K562 (cell line): ENCODE results near the gene CAPN12. TPM values are rescaled to one million over a fixed set of nuclear protein-coding genes. Genes with fewer than 3 reads are reported as not detected.

Experiments
- ATAC-seq: fragments of 200-7000 bp; cut with Tn5 transposase; 3 replicates; pipeline ENCODE4 v1.9.1; 2020; ENCODE audit warnings: moderate library complexity
- BruUV-seq: library from RNA; stranded (reverse); fragments of 400-500 nt; replicated peaks from 2 replicates; lab custom pipeline; 2021; lab: Mats Ljungman, UMichigan
- CTCF ChIA-PET: fragments of 300-600 bp; formaldehyde crosslinking; extraction: SDS; loops from one replicate; lab custom pipeline; 2021; ENCODE audit warnings: low intra/inter-chr PET ratio; lab: Yijun Ruan, JAX
- POLR2A ChIA-PET: fragments of 300-600, 350-650 bp; sonication (Branson Sonifier 250); formaldehyde crosslinking; extraction: SDS; loops from one replicate; lab custom pipeline; 2021; ENCODE audit warnings: antibody characterized with exemption, inconsistent platforms; lab: Yijun Ruan, JAX
- DNase-seq, 4 experiments: peaks; one replicate each; pipeline versions ENCODE4 v3.0.0 to v3.0.0-alpha.2; 2011 to 2018; ENCODE audit warnings: low spot score in 3 of 4, mixed read lengths in 3 of 4; ENCODE audit errors: extremely low read depth in 1 of 4
- FAIRE-seq: peaks from 2 replicates; lab custom pipeline; 2011; peaks lifted over from hg19 to GRCh38; lab: Jason Lieb, UNC
- H2AFZ ChIP-seq: 2 replicates; pipeline ENCODE4 v1.6.0; 2011; ENCODE audit warnings: low read depth, low read length, control low read depth, inconsistent platforms
- H3K27ac ChIP-seq: fragments of 200-600 bp; 3 replicates; pipeline ENCODE4 v1.8.0; 2011; ENCODE audit warnings: low read depth, mild to moderate bottlenecking, control low read depth, inconsistent platforms, low read length, moderate library complexity, mixed read lengths; ENCODE audit errors: extremely low read depth
- H3K27me3 ChIP-seq, 2 experiments: fragments of 300-600 bp in 1 of 2; 2 replicates in 1 of 2; 3 replicates in 1 of 2; pipeline versions ENCODE4 v1.6.0 to v1.8.0; 2011; ENCODE audit warnings: inconsistent platforms in 2 of 2, low read length in 2 of 2, mild to moderate bottlenecking in 1 of 2, mixed read lengths in 1 of 2, moderate library complexity in 1 of 2; ENCODE audit not compliant: control insufficient read depth in 2 of 2, insufficient read depth in 2 of 2
- H3K36me3 ChIP-seq: fragments of 300-600 bp; 3 replicates; pipeline ENCODE4 v1.8.0; 2011; ENCODE audit warnings: mild to moderate bottlenecking, low read length, inconsistent platforms; ENCODE audit not compliant: control insufficient read depth, insufficient read depth
- H3K4me1 ChIP-seq, 2 experiments: fragments of 200-600 bp in 1 of 2; replicated peaks in 1 of 2; 2 replicates in 1 of 2; 3 replicates in 1 of 2; pipeline versions ENCODE4 v1.5.1 to v1.8.0; 2011; ENCODE audit warnings: inconsistent platforms in 2 of 2, low read length in 2 of 2, mild to moderate bottlenecking in 1 of 2, mixed read lengths in 1 of 2, moderate library complexity in 1 of 2; ENCODE audit not compliant: control insufficient read depth in 2 of 2, insufficient read depth in 2 of 2
- H3K4me2 ChIP-seq: 2 replicates; pipeline ENCODE4 v1.6.1; 2011; ENCODE audit warnings: low read length, control low read depth, inconsistent platforms, mixed read lengths; ENCODE audit not compliant: insufficient read depth
- H3K4me3 ChIP-seq: fragments of 200-600 bp; sonication (generic), shearing (Covaris generic); 2 replicates; pipeline ENCODE4 v1.5.1; 2016; ENCODE audit warnings: control low read depth, inconsistent platforms
- H3K79me2 ChIP-seq: fragments of 200-600 bp; 3 replicates; pipeline ENCODE4 v1.8.0; 2011; ENCODE audit warnings: low read length, inconsistent platforms; ENCODE audit not compliant: control insufficient read depth, insufficient read depth
- H3K9ac ChIP-seq, 2 experiments: 2 replicates each; pipeline versions ENCODE4 v1.6.0 to v1.6.1; 2011; ENCODE audit warnings: low read depth in 2 of 2, low read length in 2 of 2, control low read depth in 1 of 2, inconsistent platforms in 1 of 2, mild to moderate bottlenecking in 1 of 2, mixed read lengths in 1 of 2; ENCODE audit not compliant: insufficient read depth in 1 of 2
- H3K9me1 ChIP-seq: one replicate; pipeline ENCODE4 v1.6.0; 2011; ENCODE audit warnings: inconsistent platforms, mild to moderate bottlenecking, low read length, moderate library complexity; ENCODE audit not compliant: control insufficient read depth, insufficient read depth
- H3K9me3 ChIP-seq: replicated peaks from 2 replicates; pipeline ENCODE4 v1.5.1; 2011; ENCODE audit warnings: low read depth, low read length, inconsistent platforms; ENCODE audit not compliant: control insufficient read depth, insufficient read depth
- H4K20me1 ChIP-seq: replicated peaks from 2 replicates; pipeline ENCODE4 v1.6.1; 2011; ENCODE audit warnings: low read length, inconsistent platforms, mixed read lengths; ENCODE audit not compliant: control insufficient read depth, insufficient read depth
- BDP1 ChIP-seq: IDR thresholded peaks from 3 replicates; pipeline ENCODE4 v1.6.1; 2011; ENCODE audit not compliant: insufficient read length, insufficient read depth
- DNMT1 ChIP-seq: fragments of 450-650 bp; IDR thresholded peaks from 2 replicates; pipeline ENCODE4 v1.6.1; 2016; ENCODE audit warnings: antibody characterized with exemption, mild to moderate bottlenecking
- ELF4 ChIP-seq: fragments of 450-650 bp; formaldehyde crosslinking; IDR thresholded peaks from 2 replicates; pipeline ENCODE4 v1.4.0; 2022; ENCODE audit warnings: missing genetic modification characterization
- JUN ChIP-seq, 2 experiments: sonication (generic) in 1 of 2; formaldehyde crosslinking in 1 of 2; IDR thresholded peaks; 2 replicates each; pipeline versions ENCODE4 v1.6.1 to v1.8.0; 2012 to 2022; ENCODE audit warnings: borderline replicate concordance in 2 of 2, mild to moderate bottlenecking in 2 of 2, improper control_type of control experiment in 1 of 2, low read depth in 1 of 2, low read length in 1 of 2, missing genetic modification reagents in 1 of 2
- NFIX ChIP-seq: fragments of 250-450 bp; sonication (Bioruptor Pico); IDR thresholded peaks from 2 replicates; pipeline ENCODE4 v1.4.0; 2020; ENCODE audit warnings: low read depth, mild to moderate bottlenecking, moderate library complexity
- RUNX1 ChIP-seq: sonication (generic); IDR thresholded peaks from 2 replicates; pipeline ENCODE4 v1.6.1; 2016; ENCODE audit warnings: antibody characterized with exemption, low read depth
- ZNF282 ChIP-seq: sonication (generic); formaldehyde crosslinking; IDR thresholded peaks from 2 replicates; pipeline ENCODE4 v1.8.1; 2023; ENCODE audit warnings: missing genetic modification reagents
- ZNF408 ChIP-seq: fragments of 250-450 bp; sonication (Bioruptor Pico); IDR thresholded peaks from 2 replicates; pipeline ENCODE4 v1.4.0; 2020; ENCODE audit warnings: low read depth, mild to moderate bottlenecking, moderate library complexity
- WGBS: fragments of 100-300 bp; shearing (Covaris generic); methylation state at CpG from one replicate; pipeline ENCODE4 v1.1.6; 2016; ENCODE audit warnings: low coverage, mixed read lengths; ENCODE audit not compliant: insufficient coverage; ENCODE audit errors: missing lambda C conversion rate; 5-methylcytosine and 5-hydroxymethylcytosine counted together
- in situ Hi-C: fragments of 300-500 bp; cut with MboI; formaldehyde crosslinking; loops from 4 replicates; pipeline ENCODE4 v1.15.0; 2018; ENCODE audit warnings: inconsistent platforms, mixed read lengths
- intact Hi-C: fragments of 100-400 bp; cut with micrococcal nuclease; formaldehyde crosslinking; loops from 2 replicates; pipeline ENCODE4 v1.14.2; 2022
- polyA plus RNA-seq, 8 experiments: library from polyadenylated mRNA; depleted of rRNA in 4 of 8; stranded (reverse) in 5 of 8; unstranded in 3 of 8; fragments of >200 nt; fragmentation: Nextera tagmentation in 2 of 8; fragmentation: Illumina TruSeq in 1 of 8; extraction: Ambion mirVana in 2 of 8; extraction: Trizol in 1 of 8; gene quantifications; 2 replicates each; pipeline versions ENCODE4 v1.2.1 to v1.2.3, GENCODE V29; 2011 to 2014; ENCODE audit warnings: inconsistent platforms in 1 of 8, missing spikeins in 1 of 8
- total RNA-seq, 7 experiments: library from RNA; depleted of rRNA in 6 of 7; stranded (reverse); fragments of >200 nt in 6 of 7; fragmentation: Illumina TruSeq in 2 of 7; extraction: Trizol in 2 of 7; gene quantifications; 2 replicates each; pipeline versions ENCODE4 v1.2.1 to v1.2.3, GENCODE V29; 2011 to 2021; ENCODE audit warnings: low replicate concordance in 1 of 7
- TF ChIP-seq, protein P1 (sequence below): fragments of 450-650 bp; IDR thresholded peaks from 2 replicates; pipeline ENCODE4 v1.6.1; 2017; ENCODE audit warnings: antibody characterized with exemption

CAPN12 gene
- total and polyA plus RNA-seq, 9 of the 15 experiments (the other 6 are each of a cell fraction or from before 2014, with no cell fraction given), result 0.83 to 7.0 (median 1.6) TPM

- Histone ChIP-seq H3K79me2 (no peaks in the 10 kb centered on the region), H3K9me3 (no peaks in the 10 kb centered on the region), H3K9me1 (no peaks in the 10 kb centered on the region), H3K4me2 (no peak overlapping the region), H3K9ac (no peak overlapping the region), H3K4me1 (peaks cover 0 to 19% of the 10 kb centered on the region in 2 experiments; a peak in 2 of 5 replicates), H3K27me3 (no peaks in the 10 kb centered on the region), H3K36me3 (no peaks in the 10 kb centered on the region), H3K27ac (no peak overlapping the region), H4K20me1 (no peaks in the 10 kb centered on the region), H3K4me3 (no peak overlapping the region), H2AFZ (no peak overlapping the region)
- DNase-seq (no peak), ATAC-seq (no peak; the same call in 2 of the 3 replicates), FAIRE-seq (no peak)
- WGBS, result 23% methylated on average over 12 of the region's 13 CpGs
- intact Hi-C loops, result no loop called here
- POLR2A ChIA-PET, result interaction anchor here (0.9 to 2.5 kb wide), 3 partner anchors 20 to 74 kb away, joined by 4 to 9 read pairs (median 5); no protein-coding TSS in a partner anchor
- CTCF ChIA-PET, result no interaction called here
- no TSS peak for BruUV-seq
- in situ Hi-C loops, result no loop called here
- TF ChIP-seq JUN (IDR thresholded peaks at IDR 0.05; ENCODE audit: borderline replicate concordance, low read depth, low read length), result no peak
- no peak for TF ChIP-seq JUN (CRISPR knock-in tag; IDR thresholded peaks at IDR 0.05; ENCODE audit: borderline replicate concordance)
- no peak for TF ChIP-seq ZNF408 (CRISPR knock-in tag)
- TF ChIP-seq, protein P1, sequence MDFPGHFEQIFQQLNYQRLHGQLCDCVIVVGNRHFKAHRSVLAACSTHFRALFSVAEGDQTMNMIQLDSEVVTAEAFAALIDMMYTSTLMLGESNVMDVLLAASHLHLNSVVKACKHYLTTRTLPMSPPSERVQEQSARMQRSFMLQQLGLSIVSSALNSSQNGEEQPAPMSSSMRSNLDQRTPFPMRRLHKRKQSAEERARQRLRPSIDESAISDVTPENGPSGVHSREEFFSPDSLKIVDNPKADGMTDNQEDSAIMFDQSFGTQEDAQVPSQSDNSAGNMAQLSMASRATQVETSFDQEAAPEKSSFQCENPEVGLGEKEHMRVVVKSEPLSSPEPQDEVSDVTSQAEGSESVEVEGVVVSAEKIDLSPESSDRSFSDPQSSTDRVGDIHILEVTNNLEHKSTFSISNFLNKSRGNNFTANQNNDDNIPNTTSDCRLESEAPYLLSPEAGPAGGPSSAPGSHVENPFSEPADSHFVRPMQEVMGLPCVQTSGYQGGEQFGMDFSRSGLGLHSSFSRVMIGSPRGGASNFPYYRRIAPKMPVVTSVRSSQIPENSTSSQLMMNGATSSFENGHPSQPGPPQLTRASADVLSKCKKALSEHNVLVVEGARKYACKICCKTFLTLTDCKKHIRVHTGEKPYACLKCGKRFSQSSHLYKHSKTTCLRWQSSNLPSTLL, result no peak
- TF ChIP-seq NFIX (CRISPR knock-in tag), result no peak
- no peak for TF ChIP-seq ZNF282
- no peak for TF ChIP-seq RUNX1
- no peak for TF ChIP-seq BDP1
- TF ChIP-seq ELF4 (CRISPR knock-in tag), result no peak
- no peak for TF ChIP-seq DNMT1
These were observed 30.1 kb upstream of the CAPN12 start for GRCh38 chr19:38774181-38774950.
